Activated CD8-positive, alpha-beta memory T cell treated with anti-CD3 and anti-CD28 coated beads for 24 hours (primary cell): ENCODE results near the gene ACAD10.

ENCODE experiments used
- DNase-seq: peaks from one replicate; pipeline ENCODE4 v3.0.0-alpha.2; 2020

Gene ACAD10

DNA sequence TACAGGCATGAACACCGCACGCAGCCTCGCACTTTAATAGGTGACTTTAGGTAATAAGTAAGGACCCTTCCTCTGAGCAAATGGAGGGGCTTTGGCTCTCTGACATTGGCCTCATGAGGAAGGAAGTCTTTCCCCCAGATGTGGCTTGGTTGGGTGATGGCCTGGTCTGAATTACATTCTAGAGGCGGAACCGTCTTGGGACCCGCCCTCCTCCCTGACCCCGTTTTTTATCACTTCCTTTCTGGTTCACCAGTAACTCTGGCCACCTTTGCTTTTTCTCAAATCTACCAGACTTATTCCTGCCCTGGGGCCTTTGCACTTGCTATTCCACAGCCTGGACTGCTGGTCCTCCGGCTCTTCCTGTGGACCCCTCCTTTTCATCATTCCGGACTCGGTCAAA is 94.3 kb downstream of the ACAD10 start:
- DNase-seq, result no peak

DNA sequence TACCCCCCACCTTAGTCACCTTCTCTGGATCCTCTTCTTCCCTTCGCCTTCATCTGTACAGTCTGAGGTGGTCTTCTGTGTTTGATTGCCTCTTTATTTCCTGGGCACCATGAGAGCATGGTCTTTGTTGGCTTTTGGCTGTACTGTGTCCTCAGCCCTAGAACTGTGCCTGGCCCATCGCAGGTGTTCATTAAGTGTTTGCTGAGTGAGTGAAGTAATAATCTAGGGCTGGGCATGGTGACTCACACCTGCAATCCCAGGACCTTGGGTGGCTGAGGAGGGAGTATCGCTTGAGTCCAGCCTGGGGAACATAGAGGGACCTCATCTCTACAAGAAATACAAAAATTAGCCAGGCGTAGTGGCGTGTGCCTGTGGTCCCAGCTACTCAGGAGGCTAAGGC is 94.8 kb downstream of the ACAD10 start:
- DNase-seq, result no peak

DNA sequence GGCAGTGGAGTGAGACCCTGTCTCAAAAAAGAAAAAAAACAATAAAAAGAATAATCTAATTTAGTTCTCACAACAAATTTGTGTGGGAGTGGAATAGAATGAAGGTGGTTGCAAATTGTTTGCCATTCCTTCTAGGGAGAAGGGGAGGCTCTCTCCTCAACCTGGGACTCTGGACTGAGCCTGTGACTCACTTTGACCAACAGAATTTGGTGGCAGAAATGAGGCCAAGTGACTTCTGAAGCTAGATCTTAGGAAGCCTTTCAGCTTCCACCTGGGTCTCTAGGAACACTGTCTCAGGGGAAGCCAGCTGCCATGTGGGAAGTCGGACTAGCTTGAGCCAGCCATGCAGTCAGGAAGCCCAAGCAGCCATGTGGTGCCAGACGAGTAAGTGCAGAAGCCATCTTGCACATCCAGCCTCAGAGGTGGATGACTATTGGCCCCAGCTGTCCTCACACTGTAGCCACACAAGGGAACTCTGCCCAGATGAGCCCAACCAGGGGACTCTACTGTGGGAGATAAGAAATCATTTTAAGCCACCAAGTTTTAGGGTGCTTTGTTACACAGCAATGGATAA is 95.3 kb downstream of the ACAD10 start:
- DNase-seq, result no peak

DNA sequence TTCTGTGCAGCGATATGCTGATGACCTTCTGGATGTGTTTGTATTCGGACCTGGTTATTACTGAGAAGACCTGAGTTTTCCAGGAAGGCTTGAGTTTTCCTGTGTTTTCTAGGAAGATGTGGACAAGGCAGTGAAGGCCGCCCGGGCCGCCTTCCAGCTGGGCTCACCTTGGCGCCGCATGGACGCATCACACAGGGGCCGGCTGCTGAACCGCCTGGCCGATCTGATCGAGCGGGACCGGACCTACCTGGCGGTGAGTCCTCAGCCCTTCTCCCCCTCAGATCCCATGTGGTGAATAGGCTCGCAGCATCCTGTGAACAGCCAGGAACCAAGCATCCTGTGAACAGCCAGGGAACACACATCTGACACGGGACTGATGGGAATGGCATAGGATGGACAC is 97.2 kb downstream of the ACAD10 start:
- DNase-seq, result no peak

DNA sequence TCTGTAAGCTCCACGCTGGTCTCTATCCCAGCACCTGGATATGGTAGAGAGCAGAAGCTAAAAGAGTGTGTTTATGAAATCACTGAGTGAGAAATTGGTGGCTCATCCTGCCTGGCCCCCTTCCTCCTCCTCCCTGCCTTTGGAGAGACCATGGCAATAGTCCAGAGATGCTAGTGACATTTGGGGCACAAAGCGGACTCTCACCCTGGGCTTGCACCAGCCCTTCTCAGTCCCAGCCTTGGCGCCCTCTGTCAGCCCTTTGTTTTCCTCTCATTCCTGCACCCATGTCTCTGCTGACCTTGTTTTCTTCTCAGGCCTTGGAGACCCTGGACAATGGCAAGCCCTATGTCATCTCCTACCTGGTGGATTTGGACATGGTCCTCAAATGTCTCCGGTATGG is 99.1 kb downstream of the ACAD10 start:
- no peak for DNase-seq

DNA sequence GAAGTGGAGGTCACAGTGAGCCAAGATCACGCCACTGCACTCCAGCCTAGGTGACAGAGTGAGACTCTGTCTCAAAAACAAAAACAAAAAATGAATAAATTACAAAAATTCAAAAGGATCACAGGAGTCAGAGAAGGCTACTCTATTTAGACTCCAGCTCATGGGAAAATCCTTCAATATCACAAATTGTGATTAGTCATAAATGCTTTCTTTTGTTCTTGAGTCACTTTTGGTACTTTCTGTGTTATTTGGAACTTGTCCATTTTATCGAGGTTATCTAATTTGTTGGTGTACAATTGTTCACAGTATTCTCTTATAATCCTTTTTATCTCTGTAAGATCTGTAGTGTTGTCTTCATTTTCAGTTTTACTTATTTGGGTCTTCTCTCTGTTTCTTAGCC is 99.8 kb downstream of the ACAD10 start:
- DNase-seq, result no peak

DNA sequence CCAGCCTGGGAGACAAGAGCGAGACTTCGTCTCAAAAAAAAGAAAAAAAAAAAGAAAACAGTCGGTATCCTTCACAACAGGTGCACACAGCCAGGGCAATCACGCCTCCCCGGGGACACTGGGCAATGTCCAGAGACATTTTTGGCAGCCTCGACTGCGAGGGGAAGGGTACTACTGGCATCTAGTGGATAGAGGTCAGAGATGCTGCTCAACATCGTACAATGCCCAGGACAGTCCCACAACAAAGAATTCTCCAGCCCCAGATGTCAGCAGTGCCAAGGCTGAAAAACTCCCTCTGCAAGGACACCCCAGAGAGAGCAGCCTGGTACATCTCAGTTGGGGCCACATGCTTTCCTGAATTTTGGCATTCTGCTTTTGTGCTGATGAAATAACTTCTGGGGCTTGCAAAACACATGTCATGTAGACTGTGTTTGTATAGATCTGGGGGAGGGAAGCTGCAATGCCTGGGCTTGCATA is 102.4 kb downstream of the ACAD10 start:
- DNase-seq, result no peak

DNA sequence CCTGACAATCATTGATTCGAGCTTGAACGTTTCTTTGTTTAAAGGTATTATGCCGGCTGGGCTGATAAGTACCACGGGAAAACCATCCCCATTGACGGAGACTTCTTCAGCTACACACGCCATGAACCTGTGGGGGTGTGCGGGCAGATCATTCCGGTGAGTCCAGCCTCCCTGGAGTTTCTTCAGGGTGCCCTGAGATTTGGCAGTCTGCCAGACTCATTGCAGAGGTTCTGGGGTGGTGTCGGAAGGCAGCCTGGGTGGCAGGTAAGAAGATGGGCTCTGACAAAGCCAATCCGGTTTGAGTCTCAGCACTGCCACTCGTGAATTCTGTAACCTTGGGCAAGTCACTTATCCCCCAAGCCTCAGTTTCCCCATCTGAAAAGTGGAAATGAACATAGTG is 103.9 kb downstream of the ACAD10 start:
- no peak for DNase-seq

DNA sequence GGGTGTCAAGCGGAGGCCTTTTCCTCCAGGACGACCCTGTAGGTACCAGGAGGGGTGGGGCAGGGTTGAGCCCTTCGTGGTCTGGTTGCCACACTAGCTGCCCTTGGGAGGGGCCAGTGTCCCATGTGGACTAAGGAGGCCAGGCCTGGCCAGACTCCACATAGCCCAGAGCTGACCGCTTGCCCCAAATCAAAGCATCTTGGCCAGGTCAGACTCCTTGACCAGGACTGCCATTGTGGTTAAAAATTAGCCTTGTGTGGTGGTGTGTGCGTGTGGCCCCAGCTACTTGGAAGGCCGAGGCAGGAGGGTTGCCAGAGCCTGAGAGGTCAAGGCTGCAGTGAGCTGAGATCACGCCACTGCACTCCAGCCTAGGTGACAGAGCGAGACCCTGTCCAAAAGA is 105.7 kb downstream of the ACAD10 start:
- no peak for DNase-seq

DNA sequence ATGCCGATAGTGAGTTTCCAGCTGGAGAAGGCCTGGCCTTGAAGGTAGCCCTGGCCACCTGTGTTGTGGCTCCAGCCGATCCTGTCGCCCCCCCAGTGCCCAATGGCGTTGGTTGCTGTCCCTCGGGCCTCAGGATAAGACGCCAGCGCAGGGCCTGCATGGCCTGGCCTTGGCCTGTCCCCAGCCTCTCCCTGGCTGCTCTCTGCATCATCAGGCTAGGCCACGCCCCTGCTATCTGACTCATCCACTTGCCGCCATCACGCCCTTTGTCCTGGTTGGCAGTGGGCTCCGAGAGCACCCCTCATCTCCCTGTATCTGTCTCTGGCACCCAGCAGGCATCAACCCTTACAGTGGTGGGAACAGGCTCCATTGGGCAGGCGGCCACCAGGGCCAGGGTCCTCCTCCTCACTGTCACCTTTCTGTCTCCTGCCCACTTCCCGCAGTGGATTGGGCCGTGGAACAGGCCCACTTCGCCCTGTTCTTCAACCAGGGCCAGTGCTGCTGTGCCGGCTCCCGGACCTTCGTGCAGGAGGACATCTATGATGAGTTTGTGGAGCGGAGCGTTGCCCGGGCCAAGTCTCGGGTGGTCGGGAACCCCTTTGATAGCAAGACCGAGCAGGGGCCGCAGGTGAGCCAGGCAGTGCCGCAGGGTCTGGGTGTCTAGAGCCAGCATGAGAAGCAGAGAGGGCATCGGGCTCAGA is 106.5 kb downstream of the ACAD10 start:
- no peak for DNase-seq

DNA sequence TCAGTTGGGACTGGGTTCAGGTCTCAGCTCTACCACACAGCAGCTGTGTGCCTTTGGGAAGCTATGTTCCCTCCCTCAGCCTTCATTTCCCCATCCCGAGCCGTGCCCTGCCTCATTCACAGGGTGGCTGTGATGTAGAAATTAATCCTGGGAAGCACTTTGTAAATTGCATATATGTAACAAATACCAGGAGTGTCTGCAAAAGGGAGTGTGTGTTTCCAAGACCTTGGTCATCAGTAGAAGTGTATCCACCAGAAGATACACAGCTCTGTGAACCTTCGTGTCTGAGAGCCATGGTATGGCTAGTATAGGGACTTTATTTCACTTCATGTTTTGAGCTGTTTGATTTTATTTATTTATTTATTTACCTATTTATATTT is 107.0 kb downstream of the ACAD10 start:
- DNase-seq, result no peak

DNA sequence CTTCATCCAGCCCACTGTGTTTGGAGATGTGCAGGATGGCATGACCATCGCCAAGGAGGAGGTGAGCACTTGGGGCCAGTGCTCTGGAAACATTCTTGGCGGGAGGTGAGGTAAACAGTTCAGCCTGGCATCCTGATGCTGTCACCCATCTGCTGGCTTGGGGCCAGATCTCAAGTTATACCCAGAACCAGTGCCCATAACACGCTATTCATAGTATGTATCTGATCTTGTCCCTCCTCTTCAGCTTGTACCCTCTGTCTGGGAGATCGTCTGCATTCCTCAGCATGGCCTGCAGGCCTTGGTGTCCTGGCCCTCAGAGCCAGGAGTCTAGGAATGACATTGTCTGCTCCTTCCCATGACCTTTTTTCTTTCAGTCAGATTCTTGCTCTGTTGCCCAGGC is 112.3 kb downstream of the ACAD10 start:
- DNase-seq, result no peak

DNA sequence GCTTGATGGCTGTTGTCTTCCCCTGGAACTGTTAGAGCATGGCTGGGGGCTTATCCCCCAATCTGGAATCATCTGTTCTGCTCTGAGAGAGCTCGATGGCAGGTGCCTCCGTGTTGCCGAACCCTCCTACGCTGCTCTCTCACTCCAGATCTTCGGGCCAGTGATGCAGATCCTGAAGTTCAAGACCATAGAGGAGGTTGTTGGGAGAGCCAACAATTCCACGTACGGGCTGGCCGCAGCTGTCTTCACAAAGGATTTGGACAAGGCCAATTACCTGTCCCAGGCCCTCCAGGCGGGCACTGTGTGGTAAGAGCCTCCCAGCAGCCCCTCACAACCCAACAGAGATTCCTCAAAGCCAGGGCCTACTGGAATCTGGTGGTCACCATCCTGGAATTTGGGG is 113.9 kb downstream of the ACAD10 start:
- DNase-seq, result no peak

DNA sequence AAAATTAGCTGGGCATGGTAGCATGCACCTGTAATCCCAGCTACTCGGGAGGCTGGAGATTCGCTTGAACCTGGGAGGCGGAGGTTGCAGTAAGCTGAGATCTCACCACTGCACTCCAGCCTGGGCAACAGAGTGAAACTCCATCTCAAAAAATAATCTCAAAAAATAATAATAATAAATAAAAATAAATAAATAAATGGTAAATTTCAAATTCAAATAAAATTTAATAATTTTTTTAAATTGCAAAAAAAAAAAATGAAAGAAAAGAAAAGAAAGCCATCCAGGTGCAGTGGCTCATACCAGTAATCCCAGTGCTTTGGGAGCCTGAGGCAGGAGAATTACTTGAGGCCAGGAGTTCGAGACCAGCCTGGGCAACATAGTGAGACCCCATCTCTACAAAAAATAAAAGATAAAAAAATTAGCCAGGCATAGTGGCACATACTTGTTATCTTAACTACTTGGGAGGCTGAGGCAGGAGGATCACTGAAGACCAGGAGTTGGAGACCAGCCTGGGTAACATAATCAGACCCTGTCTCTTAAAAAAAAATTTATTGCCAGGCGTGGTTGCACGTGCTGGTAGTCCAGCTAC is 117.3 kb downstream of the ACAD10 start:
- DNase-seq, result no peak

DNA sequence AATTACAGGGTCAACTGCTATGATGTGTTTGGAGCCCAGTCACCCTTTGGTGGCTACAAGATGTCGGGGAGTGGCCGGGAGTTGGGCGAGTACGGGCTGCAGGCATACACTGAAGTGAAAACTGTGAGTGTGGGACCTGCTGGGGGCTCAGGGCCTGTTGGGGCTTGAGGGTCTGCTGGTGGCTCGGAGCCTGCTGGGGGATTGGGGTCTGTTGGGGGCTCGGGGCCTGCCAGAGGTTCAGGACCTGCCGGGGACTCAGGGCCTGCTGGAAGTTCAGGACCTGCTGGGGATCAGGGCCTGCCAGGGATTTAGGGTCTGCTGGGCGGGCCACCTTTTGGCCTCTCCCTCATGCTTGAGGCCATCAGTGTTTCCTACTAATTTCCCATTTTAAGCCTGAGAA is 118.0 kb downstream of the ACAD10 start:
- DNase-seq, result no peak

DNA sequence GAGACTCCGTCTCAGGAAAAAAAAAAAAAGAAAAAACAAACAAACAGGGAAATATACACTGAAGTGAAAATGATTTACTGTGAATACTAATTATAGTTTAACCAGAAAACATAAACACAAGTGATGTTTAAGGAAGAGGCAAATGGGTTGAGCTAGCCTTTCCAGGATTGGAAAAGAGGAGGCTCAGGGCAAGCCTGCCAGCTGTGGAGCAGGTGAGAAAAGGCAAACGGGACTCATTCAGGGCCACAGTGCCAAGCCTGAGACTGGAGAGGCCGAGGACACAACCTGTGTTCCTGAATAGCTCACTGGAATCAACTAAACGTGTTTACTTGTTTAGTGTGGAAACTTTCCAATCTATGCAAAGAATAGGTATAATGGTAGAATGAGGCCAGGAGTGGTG is 120.5 kb downstream of the ACAD10 start:
- DNase-seq, result no peak
